Skeletal muscle satellite cell (primary cell): ENCODE results near the gene GPR132.
"Not testable (repeated sequence)": the region's sequence is repeated elsewhere in the genome, so short reads cannot be mapped to it uniquely, and the experiment has no call there.

Experiments used
- H3K27me3 ChIP-seq: 2 replicates; pipeline ENCODE4 v1.7.0; 2013; ENCODE audit warnings: low read length; ENCODE audit not compliant: control insufficient read depth, insufficient read depth
- H3K36me3 ChIP-seq: 2 replicates; pipeline ENCODE4 v1.7.0; 2013; ENCODE audit warnings: mild to moderate bottlenecking, control low read depth, low read length; ENCODE audit not compliant: insufficient read depth
- H3K4me1 ChIP-seq: 2 replicates; pipeline ENCODE4 v1.7.0; 2013; ENCODE audit warnings: low read length; ENCODE audit not compliant: control insufficient read depth, insufficient read depth
- H3K4me2 ChIP-seq: 2 replicates; pipeline ENCODE4 v1.7.0; 2013; ENCODE audit warnings: mild to moderate bottlenecking, low read length
- H3K4me3 ChIP-seq: 2 replicates; pipeline ENCODE4 v1.7.0; 2013; ENCODE audit warnings: low read length
- H3K9ac ChIP-seq: 2 replicates; pipeline ENCODE4 v1.7.0; 2013; ENCODE audit warnings: mild to moderate bottlenecking, low read depth, low read length, moderate library complexity
- H3K9me3 ChIP-seq: replicated peaks from 2 replicates; pipeline ENCODE4 v1.7.0; 2013; ENCODE audit warnings: mild to moderate bottlenecking, control low read depth, low read length

Gene GPR132

GRCh38 chr14:105089746-105090492, 24.7 kb upstream of the GPR132 start:
- no peak overlapping the region for H3K4me2 ChIP-seq
- peaks cover 7% of the 10 kb centered on the region for H3K27me3 ChIP-seq
- H3K4me1 ChIP-seq: peaks cover 66% of the 10 kb centered on the region
- no peaks in the 10 kb centered on the region for H3K36me3 ChIP-seq
- no peak overlapping the region for H3K4me3 ChIP-seq
- H3K9ac ChIP-seq: no peak overlapping the region
- H3K9me3 ChIP-seq: no peaks in the 10 kb centered on the region

GRCh38 chr14:105088812-105089745, 23.8 kb upstream of the GPR132 start:
- Histone ChIP-seq H3K9ac (no peak overlapping the region), H3K4me3 (no peak overlapping the region), H3K36me3 (no peaks in the 10 kb centered on the region), H3K27me3 (peaks cover 12% of the 10 kb centered on the region), H3K4me2 (peak overlapping the region; percentile 99), H3K4me1 (peaks cover 63% of the 10 kb centered on the region), H3K9me3 (no peaks in the 10 kb centered on the region)

- Histone ChIP-seq H3K4me1 (peaks cover 58% of the 10 kb centered on the region), H3K9ac (peak overlapping the region; percentile 65), H3K4me2 (peak overlapping the region; percentile 99), H3K36me3 (no peaks in the 10 kb centered on the region), H3K27me3 (peaks cover 12% of the 10 kb centered on the region), H3K9me3 (no peaks in the 10 kb centered on the region), H3K4me3 (peak overlapping the region; percentile 84)
Observed at GRCh38 chr14:105087963-105088811, 23.0 kb upstream of the GPR132 start.

DNA sequence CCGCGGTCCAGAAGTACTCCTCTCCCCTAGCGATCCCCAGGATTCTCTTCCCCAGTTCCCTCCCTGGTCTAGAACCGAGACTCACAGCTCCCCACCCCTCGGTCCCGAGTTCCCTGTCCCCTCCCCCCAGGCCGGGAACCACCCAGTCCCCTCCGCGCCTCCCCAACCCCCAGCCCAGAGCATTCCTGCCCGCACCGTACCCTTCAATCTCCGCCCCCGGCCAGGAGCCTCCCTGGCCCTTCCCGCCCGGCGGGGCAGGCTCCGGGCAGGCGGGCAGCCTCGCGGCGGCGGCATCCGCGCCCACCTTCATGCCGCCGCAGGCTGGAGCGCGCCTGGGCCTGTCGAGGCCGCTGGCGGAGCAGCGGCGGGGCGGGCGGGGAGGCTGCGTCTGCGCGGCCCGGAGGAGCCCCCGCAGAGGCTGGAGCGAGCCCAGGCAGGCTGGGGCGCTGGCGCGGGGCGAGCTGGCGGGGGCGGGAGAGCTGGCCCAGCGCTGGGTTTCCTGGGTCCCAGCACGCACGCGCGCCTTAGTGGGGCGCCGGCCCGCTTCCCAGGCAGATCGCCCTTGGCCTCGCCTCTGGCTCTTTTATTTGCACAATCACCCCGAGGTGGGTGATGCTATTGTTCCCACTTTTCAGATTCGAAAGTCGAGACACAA, 22.2 kb upstream of the GPR132 start:
- Histone ChIP-seq H3K36me3 (no peaks in the 10 kb centered on the region), H3K27me3 (peaks cover 14% of the 10 kb centered on the region), H3K4me1 (peaks cover 52% of the 10 kb centered on the region), H3K9ac (peak overlapping the region; percentile 65), H3K4me2 (peak overlapping the region; percentile 99), H3K4me3 (peak overlapping the region; percentile 84), H3K9me3 (no peaks in the 10 kb centered on the region)

DNA sequence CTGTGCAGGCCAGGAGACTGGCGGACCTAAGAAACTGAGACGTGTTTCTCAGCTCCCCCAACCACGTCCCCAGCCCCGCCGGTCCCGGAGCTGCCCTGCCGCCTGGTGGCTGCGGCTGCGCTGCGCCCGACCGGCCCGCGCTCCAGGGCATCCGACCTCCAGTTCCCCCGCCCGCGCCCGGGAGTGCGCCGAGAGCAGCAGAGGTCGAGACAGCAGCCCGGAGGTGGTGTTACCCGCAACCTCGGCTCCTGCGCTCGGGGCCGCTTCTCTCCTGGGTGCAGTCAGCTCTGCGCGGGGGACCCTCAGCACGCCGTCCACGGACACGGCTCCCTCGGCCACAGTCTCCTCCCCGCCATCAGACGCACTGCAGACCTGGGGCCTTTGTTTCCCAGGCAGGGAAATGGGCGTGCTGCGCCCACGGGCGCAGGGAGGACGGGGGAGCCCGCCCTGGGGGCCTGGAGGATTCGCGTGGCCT, 21.6 kb upstream of the GPR132 start:
- Histone ChIP-seq H3K9me3 (no peaks in the 10 kb centered on the region), H3K9ac (peak overlapping the region; percentile 65), H3K36me3 (no peaks in the 10 kb centered on the region), H3K4me2 (peak overlapping the region; percentile 99), H3K4me1 (peaks cover 48% of the 10 kb centered on the region), H3K27me3 (peaks cover 15% of the 10 kb centered on the region), H3K4me3 (peak overlapping the region; percentile 84)

DNA sequence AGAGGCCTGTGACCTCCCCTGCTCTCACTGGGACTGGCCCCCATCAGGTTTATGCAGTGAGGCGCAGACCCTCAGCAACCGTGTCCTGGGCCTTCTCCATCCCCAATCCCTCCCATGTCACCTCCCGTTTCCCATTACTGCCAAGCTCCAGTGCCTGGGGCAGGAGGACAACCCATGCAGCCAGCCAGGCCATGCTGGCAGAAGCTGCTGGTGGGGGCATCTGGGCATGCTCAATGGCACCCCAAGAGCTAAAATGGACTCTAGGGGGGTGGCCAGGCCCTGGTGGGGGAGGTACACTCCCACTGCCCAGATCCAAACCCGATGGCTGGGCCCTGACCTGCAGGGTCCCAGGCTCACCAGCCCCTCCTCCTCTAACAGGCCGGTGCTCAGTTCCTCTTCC, 20.5 kb upstream of the GPR132 start:
- Histone ChIP-seq H3K27me3 (peaks cover 18% of the 10 kb centered on the region), H3K4me2 (peak overlapping the region; percentile 99), H3K9me3 (no peaks in the 10 kb centered on the region), H3K4me3 (no peak overlapping the region), H3K4me1 (peaks cover 37% of the 10 kb centered on the region), H3K9ac (no peak overlapping the region), H3K36me3 (no peaks in the 10 kb centered on the region)

- H3K4me3 ChIP-seq: no peak overlapping the region
- no peak overlapping the region for H3K9ac ChIP-seq
- no peaks in the 10 kb centered on the region for H3K36me3 ChIP-seq
- peaks cover 30% of the 10 kb centered on the region for H3K4me1 ChIP-seq
- peaks cover 24% of the 10 kb centered on the region for H3K27me3 ChIP-seq
- H3K9me3 ChIP-seq: no peaks in the 10 kb centered on the region
- no peak overlapping the region for H3K4me2 ChIP-seq
Observed at GRCh38 chr14:105084741-105085571, 19.7 kb upstream of the GPR132 start.

DNA sequence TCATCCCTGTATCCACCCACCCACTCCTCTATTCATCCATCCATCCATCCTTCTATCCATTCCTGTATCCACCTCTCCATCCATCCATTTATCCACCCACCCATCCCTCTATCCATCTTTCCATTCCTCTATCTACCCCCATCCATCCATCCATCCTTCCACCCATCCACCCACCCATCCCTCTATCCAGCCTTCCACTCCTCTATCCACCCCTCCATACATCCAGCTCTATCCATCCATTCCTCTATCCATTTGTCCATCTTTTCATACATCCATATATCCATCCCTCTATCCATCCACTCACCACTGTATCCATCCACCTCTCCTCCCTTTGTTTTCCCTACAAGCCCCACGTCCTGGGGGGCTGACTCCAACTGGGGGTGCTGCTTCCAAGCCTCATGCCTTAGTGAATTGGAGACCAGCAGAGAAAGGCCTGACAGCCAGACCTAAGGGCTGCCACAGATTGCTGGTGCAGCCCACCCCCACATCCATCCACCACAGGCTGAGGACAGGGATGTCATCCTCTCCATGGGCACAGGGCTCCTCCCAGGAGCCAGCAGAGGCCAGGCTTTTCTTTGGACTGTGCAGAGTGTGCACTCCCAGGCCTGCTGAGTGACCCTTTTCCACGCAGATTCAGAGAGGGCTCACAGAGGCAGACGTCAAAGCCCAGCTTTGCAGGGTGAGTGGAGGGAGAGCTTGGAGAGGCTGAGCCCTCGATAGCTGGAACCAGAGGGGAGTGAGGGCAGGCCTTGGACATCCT, 18.9 kb upstream of the GPR132 start:
- Histone ChIP-seq H3K27me3 (peaks cover 25% of the 10 kb centered on the region), H3K4me1 (peaks cover 29% of the 10 kb centered on the region), H3K4me2 (no peak overlapping the region), H3K4me3 (no peak overlapping the region), H3K9ac (no peak overlapping the region), H3K9me3 (no peaks in the 10 kb centered on the region), H3K36me3 (no peaks in the 10 kb centered on the region)

DNA sequence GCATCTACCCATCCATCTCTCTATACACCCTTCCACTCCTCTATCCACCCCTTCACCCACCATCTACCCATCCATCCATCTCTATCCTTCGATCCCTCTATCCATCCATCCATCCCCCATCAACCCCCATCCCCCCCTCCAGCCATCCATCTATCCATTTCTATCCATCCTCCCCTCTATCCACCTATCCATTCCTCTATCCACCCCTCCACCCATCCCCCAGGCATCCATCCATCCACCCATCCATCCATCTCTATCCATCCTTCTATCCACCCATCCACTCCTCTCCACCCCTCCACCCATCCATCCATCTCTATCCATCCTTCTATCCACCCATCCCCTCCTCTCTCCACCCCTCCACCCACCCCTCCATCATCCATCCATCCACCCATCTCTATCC, 17.5 kb upstream of the GPR132 start:
- Histone ChIP-seq H3K4me1 (peaks cover 14% of the 10 kb centered on the region), H3K4me3 (no peak overlapping the region), H3K9me3 (no peaks in the 10 kb centered on the region), H3K4me2 (no peak overlapping the region), H3K9ac (no peak overlapping the region), H3K36me3 (no peaks in the 10 kb centered on the region), H3K27me3 (peaks cover 27% of the 10 kb centered on the region)

DNA sequence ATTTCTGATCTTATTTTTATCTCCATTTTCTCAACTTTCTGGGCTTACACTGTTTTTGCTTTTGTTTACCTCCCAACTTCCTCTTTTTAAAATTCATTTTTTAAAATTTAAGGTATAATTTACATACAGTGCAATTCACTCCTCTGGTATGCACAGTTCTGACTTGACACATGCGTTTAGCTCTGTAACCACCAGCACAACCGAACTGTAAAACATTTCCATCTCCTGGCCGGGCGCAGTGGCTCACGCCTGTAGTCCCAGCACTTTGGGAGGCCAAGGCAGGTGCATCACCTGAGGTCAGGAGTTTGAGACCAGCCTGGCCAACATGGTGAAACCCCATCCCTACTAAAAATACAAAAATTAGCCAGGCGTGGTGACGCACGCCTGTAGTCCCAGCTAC, 16.2 kb upstream of the GPR132 start:
- H3K36me3 ChIP-seq, H3K4me2 ChIP-seq, H3K9ac ChIP-seq, H3K4me3 ChIP-seq, H3K4me1 ChIP-seq, H3K9me3 ChIP-seq: not testable (repeated sequence)
- peaks cover 37% of the 10 kb centered on the region for H3K27me3 ChIP-seq
